ENCODE measurements around the gene ILDR1. TPM values are rescaled to one million over a fixed set of nuclear protein-coding genes. Genes with fewer than 3 reads are reported as not detected.

ILDR1 gene
- polyA plus RNA-seq, 1 experiment, result not detected

- ChIA-PET POLR2A (no interaction called here), CTCF (no interaction called here)
- Histone ChIP-seq H3K4me3 (ENCODE audit: low read depth, low read length) (no peak overlapping the region), H3K27me3 (ENCODE audit: control insufficient read depth, insufficient read depth, low read length) (no peaks in the 10 kb centered on the region; the same call in 1 of the 2 replicates), H3K36me3 (ENCODE audit: control insufficient read depth, insufficient read depth, low read length) (no peaks in the 10 kb centered on the region)
- TF ChIP-seq CTCF (IDR thresholded peaks at IDR 0.05; ENCODE audit: insufficient read depth, low read depth, low read length), result no peak
- DNase-seq (ENCODE audit: low read depth), result no peak
These were observed 22.1 kb downstream of the ILDR1 start for GRCh38 chr3:121999931-122000330.

- TF ChIP-seq CTCF (IDR thresholded peaks at IDR 0.05; ENCODE audit: insufficient read depth, low read depth, low read length), result no peak
- CTCF ChIA-PET, result no interaction called here
- Histone ChIP-seq H3K36me3 (ENCODE audit: control insufficient read depth, insufficient read depth, low read length) (no peaks in the 10 kb centered on the region), H3K4me3 (ENCODE audit: low read depth, low read length) (no peak overlapping the region), H3K27me3 (ENCODE audit: control insufficient read depth, insufficient read depth, low read length) (no peaks in the 10 kb centered on the region; the same call in 1 of the 2 replicates)
- POLR2A ChIA-PET, result no interaction called here
- no peak for DNase-seq (ENCODE audit: low read depth)
These were observed 23.2 kb downstream of the ILDR1 start for GRCh38 chr3:121998611-121999473.

GRCh38 chr3:121998030-121998580 is 23.9 kb downstream of the ILDR1 start:
- CTCF ChIA-PET, result no interaction called here
- DNase-seq (ENCODE audit: low read depth), result peak; percentile 7
- Histone ChIP-seq H3K36me3 (ENCODE audit: control insufficient read depth, insufficient read depth, low read length) (no peaks in the 10 kb centered on the region), H3K4me3 (ENCODE audit: low read depth, low read length) (no peak overlapping the region), H3K27me3 (ENCODE audit: control insufficient read depth, insufficient read depth, low read length) (no peaks in the 10 kb centered on the region; the same call in 1 of the 2 replicates)
- TF ChIP-seq CTCF (IDR thresholded peaks at IDR 0.05; ENCODE audit: insufficient read depth, low read depth, low read length), result no peak
- POLR2A ChIA-PET, result no interaction called here

DNA sequence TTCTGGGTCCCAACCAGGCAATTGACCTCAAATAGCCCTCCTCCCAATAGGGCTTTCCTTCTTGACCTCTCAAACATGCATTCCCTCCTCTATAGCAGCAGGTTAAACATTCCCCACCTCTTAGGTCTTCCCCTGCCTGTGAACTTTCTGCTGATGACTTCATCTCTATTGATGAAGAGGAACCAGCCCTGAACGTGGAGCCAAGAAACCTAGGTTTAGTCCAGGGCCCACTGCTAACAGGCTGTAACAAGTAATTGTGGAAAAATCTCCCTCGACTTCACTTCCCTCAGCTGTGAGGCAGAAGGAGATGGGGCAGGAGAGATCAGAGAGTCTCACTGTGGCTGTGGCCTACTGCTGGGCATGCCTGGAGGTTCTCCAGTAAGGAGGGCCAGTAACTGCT is 24.7 kb downstream of the ILDR1 start:
- ChIA-PET CTCF (no interaction called here), POLR2A (no interaction called here)
- no peaks in the 10 kb centered on the region; the same call in 1 of the 2 replicates for H3K27me3 ChIP-seq (ENCODE audit: control insufficient read depth, insufficient read depth, low read length)
- H3K4me3 ChIP-seq (ENCODE audit: low read depth, low read length), result no peak overlapping the region
- DNase-seq (ENCODE audit: low read depth), result no peak
- no peak for TF ChIP-seq CTCF (IDR thresholded peaks at IDR 0.05; ENCODE audit: insufficient read depth, low read depth, low read length)
- H3K36me3 ChIP-seq (ENCODE audit: control insufficient read depth, insufficient read depth, low read length), result no peaks in the 10 kb centered on the region

- Histone ChIP-seq H3K4me3 (ENCODE audit: low read depth, low read length) (no peak overlapping the region), H3K36me3 (ENCODE audit: control insufficient read depth, insufficient read depth, low read length) (no peaks in the 10 kb centered on the region), H3K27me3 (ENCODE audit: control insufficient read depth, insufficient read depth, low read length) (no peaks in the 10 kb centered on the region; the same call in 1 of the 2 replicates)
- no peak for DNase-seq (ENCODE audit: low read depth)
- ChIA-PET POLR2A (no interaction called here), CTCF (interaction anchor here (1.9 to 2.1 kb wide), 2 partner anchors 8 to 15 kb away, joined by 5 to 9 read pairs; no protein-coding TSS in a partner anchor)
- TF ChIP-seq CTCF (IDR thresholded peaks at IDR 0.05; ENCODE audit: insufficient read depth, low read depth, low read length), result no peak
These were observed 25.6 kb downstream of the ILDR1 start for GRCh38 chr3:121996441-121996840.
